DMS79 (cell line): ENCODE results near the gene A4GALT.

Experiments
- DNase-seq: peaks from one replicate; lab custom pipeline; 2025; lab: John Stamatoyannopoulos, UW

The A4GALT gene

DNA sequence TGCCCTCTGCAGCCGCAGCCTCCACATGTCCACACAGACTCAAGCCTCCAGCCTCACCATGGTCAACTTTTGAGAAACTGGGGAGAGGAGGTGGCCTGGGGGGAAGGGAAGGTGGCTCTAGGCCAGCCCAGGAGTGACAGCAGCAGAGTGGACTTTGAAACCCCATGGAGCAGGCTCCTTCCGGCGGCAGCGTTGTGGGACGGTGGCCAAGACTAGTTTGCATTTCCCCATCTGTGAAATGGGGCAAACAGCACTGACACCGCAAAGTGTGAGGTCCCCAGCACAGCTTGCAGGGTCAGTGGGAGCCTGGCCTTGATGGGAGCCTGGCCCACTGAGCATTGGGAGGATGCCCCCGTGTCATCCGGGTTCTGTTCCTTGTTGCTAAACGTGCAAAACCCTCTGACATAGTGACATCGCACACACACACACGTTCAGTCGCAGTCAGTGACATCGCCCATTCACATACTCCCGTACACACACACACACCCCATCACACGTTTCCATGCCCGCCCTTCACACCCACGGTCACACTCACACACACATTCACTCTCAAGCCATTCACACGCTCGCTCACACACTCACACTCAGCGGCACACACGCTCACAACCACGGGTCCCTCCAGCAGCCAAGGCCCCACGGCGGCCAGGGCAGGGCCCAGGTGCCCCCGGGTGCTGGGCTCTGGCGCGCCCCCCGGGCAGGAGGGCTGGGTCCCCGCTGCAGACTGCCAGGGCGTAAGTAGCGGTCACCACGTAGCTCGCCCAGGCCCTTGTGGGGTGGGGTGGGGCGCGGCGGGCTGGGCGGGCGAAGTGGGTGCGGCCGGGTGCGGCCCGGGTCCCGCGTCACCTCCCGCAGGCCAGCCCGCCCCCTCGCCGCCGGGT lies 72.1 kb downstream of the A4GALT start:
- DNase-seq = no peak

DNA sequence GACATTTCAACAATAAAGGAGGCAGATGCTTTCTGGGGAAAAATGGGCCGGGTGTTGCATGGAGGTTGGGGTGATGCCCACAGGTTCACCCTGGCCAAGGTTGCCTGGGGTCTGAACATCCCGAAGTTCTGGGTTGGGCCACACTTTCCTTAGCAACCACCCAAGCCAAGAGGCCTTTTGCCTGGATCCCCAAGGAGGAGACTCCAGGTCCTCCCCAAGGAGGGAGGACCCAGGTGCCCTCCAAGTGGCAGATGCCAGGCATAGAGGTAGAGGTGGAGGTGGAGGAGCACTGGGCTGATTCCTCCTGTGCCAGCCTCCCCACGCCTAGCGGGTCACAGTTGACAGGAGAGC lies 72.7 kb downstream of the A4GALT start:
- no peak for DNase-seq

DNA sequence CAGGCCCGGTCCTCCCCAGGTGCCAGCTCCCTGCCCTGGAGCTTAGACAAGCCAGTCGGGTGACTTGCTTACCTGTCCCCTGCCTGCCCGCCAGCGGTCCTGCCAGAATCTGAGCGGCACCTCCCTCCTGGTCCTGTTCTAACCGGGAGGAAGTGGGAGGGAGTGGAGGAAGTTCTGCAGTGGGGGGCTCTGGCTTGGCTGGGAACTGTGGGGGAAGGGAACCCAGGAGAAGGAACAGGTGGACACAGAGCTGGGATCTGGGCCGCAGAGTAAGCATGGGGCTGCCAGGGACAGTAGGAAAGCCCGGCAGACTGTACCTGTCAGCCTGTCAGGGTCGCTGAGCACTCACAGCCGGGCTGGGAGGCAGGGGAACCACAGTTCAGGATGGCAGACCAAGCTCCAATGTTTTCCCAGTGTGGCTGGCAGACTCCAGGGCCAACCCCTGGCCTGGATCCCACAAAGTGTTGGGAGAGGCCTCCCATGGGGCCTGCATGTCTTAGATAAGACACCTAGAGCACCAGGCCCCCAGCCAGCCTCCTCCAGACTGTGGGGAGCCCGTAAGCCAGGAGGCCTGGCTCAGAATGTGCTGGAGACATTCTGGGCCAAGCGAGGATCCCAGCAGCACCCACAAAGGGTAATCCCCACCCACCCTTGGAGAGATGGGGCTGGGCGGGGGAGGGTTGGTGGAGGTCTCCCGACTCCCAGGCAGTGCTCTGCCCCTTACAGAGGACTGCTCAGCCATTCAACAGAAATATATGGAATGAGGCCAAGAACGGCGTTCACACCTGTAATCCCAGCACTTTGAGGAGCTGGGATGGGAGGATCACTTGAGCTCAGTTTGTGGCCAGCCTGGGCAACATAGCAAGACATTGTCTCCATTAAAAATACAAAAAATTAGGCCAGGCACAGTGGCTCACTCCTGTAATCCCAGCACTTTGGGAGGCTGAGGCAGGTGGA lies 73.8 kb downstream of the A4GALT start:
- no peak for DNase-seq

DNA sequence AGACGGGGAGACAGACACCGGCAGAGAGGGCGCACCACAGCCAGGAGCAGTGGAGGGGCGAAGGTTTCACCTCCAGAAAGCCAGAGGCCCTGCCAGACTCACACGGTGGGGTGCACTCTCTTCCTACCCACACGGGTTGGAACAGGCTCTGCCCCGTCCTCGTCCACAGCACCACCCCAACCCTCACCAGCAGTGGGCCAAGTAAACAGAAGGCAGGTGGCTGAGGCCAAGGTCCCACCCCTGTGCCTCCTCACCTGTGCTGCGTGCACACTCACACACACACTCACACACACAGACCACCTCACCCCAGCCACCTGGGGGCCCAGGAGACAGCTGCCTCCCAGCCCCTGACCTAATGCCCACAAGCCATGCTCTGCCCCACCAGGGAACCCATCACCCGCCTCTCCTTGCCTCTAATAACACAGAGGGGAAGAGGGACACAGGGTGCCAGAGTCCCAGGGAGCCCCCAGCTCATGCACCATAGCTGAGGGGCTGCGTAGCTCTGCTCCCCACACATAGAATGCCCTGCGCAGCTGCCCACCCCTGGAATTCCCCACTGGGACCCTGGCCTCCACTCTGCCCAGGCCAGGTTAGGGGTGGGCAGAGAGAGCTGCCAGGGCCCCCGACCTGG lies 74.6 kb downstream of the A4GALT start:
- DNase-seq = no peak

DNA sequence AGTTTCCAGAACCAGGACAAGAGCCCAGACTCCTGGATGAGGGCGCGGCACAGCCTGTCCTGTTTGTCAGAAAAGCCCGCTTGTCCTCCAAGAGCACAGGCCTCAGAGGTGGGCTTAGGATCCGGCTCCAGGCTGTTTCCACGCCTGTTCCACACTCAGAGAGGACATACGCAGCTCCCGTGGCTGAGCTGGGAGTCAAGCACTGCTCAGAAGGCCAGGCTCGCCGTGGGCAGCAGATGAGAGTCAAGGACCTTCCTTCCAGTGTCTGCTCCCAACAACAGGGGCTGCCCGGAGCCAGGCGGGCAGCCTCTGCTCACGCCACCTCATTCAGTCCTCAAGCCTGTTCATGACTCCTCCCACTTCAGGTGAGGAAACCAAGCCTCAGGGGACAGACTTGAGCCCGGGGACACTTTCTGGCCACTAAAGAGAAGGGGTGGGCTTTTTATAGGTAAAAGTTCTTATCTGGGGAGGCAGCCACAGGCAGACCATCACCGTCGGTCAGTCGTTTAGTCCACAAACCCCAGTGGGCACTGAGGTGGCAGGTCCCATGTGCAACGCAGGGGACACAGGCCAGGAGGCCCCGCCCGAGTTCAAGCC lies 75.2 kb downstream of the A4GALT start:
- DNase-seq = no peak

DNA sequence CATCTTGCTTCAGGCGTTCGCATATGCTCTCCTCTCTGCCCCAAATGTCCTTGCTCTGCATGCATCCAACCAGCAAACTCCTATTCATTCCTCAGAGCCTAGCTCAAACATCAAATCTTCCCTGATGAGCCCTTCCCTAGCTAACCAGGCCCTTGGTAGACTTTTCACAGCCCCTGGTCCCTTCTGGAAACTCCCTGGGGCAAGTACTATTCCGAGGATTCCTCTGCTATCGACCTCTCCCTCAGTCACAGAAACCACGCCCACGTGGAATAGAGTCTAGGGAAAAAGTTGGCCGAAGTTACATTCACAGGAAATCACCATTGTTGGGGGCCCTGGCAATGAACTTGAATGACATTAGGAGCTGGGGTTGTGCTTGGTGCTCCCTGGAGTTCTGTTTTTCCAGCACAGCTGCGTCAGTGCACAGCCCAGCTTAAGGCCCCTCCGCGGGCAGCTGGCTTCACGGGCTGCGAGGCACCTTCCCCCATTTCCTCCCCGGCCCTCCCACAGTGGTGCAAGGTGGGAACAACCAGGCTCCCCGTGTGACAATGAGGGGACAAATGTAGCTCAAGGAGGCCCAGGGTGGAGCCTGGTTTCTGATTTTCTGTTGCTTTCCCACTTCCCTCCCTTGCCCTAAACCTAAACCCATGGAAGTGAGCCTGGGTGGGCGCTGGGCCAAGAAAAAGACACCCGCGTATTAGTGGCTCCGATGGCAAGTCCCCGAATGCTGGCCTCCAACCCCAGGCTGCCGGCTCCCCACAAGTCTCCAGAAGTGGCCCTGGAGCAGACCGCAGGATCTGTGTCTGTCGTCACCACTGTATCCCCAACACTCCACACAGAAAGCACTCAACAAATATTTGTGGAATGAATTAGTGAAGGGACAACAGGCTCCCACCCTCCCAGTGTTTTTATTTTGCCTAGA lies 76.0 kb downstream of the A4GALT start:
- DNase-seq = no peak

DNA sequence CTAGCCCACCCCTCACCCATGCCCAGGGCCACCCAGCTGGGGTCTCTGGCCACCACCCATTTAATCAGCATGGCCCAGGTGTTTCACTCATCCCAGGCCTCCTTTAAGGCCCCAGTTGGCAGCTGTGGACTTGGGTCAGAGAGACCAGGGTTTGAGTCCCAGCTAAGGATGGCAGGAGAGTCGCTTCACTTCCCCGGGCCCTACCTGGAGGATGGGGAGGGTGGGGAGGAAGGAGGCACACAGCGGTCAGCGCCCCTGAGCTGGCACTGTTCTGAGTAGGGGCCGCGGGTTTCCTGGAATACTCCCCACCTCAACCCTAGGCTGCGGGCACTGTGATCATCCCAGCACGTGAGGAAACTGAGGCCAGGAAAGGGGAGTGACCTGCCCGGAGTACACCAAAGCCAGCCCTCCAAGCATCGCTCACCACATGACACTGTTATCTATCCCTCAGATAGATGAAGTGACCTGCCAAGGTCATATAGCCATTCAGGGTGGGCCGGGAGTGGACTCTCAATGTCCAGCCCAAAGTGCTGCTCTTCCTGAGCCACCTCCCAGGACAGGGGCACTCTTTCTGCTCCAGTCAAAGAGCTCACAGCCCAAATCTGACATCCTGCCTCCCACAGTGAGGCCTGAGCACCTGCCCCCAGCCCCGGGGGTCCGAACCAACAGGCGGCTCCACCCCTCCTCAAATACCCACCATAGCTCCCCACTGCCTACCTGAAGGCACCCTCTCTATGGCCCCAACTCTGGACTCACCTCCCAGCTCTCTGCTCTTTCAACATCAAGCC lies 76.8 kb downstream of the A4GALT start:
- DNase-seq = no peak

DNA sequence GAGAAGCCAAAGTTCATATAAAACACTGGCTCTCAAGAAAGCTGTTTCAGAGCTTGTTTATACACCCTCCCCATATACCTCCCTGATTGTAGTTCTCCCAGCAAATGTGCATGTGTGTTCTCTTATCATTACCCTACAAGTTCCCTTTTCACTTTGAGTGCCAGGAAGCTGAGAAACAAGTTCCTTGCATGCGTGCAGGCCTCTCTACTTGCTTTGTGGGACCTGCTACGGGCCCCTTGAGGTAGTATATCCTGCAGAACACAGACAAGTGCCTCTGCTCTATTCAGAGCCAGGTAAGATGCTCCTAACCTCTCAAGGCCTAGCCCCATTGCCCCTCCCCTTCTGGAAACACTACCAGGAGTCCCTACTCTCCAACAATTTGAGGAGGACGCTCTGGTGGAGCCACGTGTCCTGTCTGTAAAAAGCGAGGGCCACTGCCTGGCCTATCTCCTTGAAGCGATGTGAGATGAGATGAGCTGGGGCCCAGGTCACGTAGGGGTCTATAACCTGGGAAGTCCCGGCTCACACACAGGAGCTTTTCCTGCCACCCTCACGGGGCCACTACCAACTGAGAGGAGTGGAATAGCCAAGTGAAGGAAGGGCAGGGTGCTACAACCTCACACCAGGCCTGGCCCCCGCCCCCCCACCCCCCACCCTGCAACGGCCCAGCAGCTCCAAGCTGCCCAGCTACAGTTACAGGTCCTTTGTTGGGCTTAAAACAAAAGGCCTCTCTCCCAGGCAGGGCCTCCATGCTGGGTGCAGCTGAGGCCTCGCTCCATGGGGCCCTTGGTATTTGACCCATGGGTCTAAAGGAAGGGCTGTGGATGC lies 77.7 kb downstream of the A4GALT start:
- DNase-seq = no peak
